ENCODE data around the gene NTPCR.

DNA sequence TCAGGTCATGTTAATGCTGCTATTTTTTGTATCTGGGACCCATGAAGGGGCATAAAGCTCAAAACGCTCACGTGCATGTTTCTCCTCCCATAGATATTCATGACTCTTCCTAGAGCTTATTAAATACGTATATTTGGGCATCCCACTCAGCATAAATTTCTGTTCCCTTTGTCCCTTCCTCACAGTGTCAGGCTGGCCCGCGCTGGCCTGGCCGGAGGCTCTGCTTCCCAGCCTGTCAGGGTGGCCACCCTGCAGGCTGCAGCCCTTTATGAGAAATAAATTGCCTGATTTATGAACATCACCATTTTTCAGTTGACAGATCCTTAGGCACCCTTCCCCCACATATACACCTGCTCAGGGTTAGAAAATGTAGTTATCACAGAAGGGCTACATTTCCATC is 44.0 kb upstream of the NTPCR start:
- TF ChIP-seq, protein P1, sequence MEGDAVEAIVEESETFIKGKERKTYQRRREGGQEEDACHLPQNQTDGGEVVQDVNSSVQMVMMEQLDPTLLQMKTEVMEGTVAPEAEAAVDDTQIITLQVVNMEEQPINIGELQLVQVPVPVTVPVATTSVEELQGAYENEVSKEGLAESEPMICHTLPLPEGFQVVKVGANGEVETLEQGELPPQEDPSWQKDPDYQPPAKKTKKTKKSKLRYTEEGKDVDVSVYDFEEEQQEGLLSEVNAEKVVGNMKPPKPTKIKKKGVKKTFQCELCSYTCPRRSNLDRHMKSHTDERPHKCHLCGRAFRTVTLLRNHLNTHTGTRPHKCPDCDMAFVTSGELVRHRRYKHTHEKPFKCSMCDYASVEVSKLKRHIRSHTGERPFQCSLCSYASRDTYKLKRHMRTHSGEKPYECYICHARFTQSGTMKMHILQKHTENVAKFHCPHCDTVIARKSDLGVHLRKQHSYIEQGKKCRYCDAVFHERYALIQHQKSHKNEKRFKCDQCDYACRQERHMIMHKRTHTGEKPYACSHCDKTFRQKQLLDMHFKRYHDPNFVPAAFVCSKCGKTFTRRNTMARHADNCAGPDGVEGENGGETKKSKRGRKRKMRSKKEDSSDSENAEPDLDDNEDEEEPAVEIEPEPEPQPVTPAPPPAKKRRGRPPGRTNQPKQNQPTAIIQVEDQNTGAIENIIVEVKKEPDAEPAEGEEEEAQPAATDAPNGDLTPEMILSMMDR (IDR thresholded peaks at IDR 0.05; ENCODE audit: insufficient read depth, low read depth, low read length): no peak
- TF ChIP-seq EZH2 (IDR thresholded peaks at IDR 0.05; ENCODE audit: insufficient read depth, low read length): no peak
